ENCODE results near the gene NPHS2. TPM values are rescaled to one million over a fixed set of nuclear protein-coding genes. Genes with fewer than 3 reads are reported as not detected.

The NPHS2 gene
- total RNA-seq (1 to 10 TPM in 1 of 2 donors, under 1 TPM in 1; 0.37 to 1.1 TPM), polyA plus RNA-seq (ENCODE audit: insufficient read depth, low read depth, low replicate concordance) (0.83 TPM)
- long read RNA-seq, donor 1, partial matches to known transcripts, result 0 of 1 reads
- long read RNA-seq, donor 1, other reads (novel, unspliced or antisense), result 0 of 1 reads
- long read RNA-seq, donor 2, result 0 reads

DNA sequence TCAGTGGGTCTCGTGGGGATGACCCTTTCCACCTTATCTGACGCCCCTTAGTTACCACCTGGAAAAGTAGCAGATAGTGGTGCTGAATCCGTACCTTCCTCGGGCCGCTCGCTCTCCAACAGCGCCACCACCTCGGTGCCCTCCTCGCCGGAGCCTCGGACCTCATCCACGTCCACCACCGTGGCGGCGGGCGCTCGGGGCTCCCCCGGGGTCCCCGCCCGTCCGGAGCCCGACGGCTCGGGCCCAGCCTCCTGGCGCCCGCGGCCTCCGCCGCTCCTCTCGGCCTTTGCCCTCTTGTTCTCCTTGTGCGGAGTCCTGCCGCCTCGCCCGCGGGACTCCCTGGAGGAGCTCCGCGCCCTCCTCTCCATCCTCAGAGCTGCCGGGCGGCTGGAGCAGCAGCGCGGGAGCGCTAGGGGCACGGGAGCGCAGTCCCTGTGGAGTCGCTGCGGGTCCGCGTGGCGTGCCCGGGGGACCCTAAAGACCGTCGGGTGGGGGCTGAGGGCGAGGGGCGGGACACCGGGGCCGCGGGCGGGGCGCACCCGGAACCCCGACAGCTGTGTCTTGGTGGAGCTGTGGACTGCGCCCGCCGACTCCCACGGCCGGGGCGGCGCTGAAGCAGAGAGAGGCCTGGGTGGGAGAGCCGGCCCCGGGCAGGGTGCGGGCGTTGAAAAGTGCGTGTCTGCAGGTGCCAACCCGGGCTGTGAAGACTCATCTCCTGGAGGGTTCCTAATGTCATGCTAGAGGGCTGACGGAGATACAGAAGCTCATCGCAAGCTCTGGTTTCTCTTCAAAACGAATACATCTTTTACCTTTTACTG is at the start of gene NPHS2:
Gene NPHS2, minus strand, starts transcription at position 452 of the 818 bp plus-strand sequence. Its CDS starts 84 bp downstream, at position 368.
- WGBS, 2 donors, result 4 to 6% methylated on average over 20 to 77 of the region's 77 CpGs
- intact Hi-C loops (cut with DNase I; ENCODE audit: low total_unique reads), result no loop called here
- Histone ChIP-seq H3K4me3 (peak within 1 kb of the TSS in 1 of 2 donors; percentile 6), H3K27me3 (no peaks in the 10 kb centered on the region), H3K27ac (no peak within 1 kb of the TSS), H3K4me1 (peaks cover 6% of the 10 kb centered on the region), H3K36me3 (ENCODE audit: low read depth, missing control alignments) (no peaks in the 10 kb centered on the region), H3K9me3 (no peaks in the 10 kb centered on the region)
- no peak for TF ChIP-seq POLR2A (IDR thresholded peaks at IDR 0.05)
- TF ChIP-seq, protein P1, sequence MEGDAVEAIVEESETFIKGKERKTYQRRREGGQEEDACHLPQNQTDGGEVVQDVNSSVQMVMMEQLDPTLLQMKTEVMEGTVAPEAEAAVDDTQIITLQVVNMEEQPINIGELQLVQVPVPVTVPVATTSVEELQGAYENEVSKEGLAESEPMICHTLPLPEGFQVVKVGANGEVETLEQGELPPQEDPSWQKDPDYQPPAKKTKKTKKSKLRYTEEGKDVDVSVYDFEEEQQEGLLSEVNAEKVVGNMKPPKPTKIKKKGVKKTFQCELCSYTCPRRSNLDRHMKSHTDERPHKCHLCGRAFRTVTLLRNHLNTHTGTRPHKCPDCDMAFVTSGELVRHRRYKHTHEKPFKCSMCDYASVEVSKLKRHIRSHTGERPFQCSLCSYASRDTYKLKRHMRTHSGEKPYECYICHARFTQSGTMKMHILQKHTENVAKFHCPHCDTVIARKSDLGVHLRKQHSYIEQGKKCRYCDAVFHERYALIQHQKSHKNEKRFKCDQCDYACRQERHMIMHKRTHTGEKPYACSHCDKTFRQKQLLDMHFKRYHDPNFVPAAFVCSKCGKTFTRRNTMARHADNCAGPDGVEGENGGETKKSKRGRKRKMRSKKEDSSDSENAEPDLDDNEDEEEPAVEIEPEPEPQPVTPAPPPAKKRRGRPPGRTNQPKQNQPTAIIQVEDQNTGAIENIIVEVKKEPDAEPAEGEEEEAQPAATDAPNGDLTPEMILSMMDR (IDR thresholded peaks at IDR 0.05), result no peak
- DNase-seq, result no peak

DNA sequence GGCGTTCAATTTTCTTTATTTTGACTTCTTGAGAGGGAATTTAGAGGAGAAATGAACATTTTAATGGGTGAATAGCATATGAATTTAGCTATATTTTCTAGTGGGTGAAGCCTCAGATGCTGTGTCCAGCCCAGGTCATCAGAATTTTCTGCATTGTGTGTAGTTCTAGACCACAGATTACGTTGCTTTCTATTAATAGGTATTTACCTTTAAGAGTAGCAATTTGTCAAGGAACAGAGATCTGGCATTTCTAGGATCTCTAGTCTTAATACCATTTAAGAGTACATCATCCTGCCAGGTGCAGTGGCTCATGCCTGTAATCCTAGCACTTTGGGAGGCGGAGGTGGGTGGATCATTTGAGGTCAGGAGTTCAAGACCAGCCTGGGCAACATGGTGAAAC is 36.6 kb upstream of the NPHS2 start:
- no peak overlapping the region for H3K27ac ChIP-seq
- no peak overlapping the region for H3K4me3 ChIP-seq
- TF ChIP-seq, protein P1 (IDR thresholded peaks at IDR 0.05), result no peak
- no peak for TF ChIP-seq POLR2A (IDR thresholded peaks at IDR 0.05)
- no peaks in the 10 kb centered on the region for H3K27me3 ChIP-seq
- WGBS, 2 donors, result 85 to 86% methylated on average over 3 of the region's 3 CpGs
- no peak for DNase-seq
- no peaks in the 10 kb centered on the region for H3K9me3 ChIP-seq
- no peaks in the 10 kb centered on the region for H3K4me1 ChIP-seq
- intact Hi-C loops (cut with DNase I; ENCODE audit: low total_unique reads), result no loop called here
- H3K36me3 ChIP-seq (ENCODE audit: low read depth, missing control alignments), result no peaks in the 10 kb centered on the region

DNA sequence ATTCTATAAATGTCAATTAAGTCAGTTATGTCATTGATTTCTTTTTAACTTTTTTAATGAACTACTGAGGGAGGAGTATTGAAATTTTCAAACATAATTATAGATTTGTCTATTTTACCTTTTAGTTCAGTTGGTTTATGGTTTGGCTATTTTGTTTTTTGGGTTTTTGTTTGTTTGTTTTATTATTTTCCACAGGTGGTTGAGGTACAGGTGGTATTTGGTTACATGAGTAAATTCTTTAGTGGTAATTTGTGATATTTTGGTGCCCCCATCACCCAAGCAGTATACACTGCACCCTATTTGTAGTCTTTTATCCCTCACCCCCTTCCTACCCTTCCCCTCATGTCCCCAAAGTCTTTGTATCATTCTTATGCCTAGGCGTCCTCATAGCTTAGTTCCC is 25.3 kb upstream of the NPHS2 start:
- no peaks in the 10 kb centered on the region for H3K4me1 ChIP-seq
- DNase-seq, result no peak
- H3K36me3 ChIP-seq (ENCODE audit: low read depth, missing control alignments), result no peaks in the 10 kb centered on the region
- TF ChIP-seq, protein P1 (IDR thresholded peaks at IDR 0.05), result no peak
- TF ChIP-seq POLR2A (IDR thresholded peaks at IDR 0.05), result no peak
- no peaks in the 10 kb centered on the region for H3K9me3 ChIP-seq
- H3K27ac ChIP-seq, result no peak overlapping the region
- H3K4me3 ChIP-seq, result no peak overlapping the region
- H3K27me3 ChIP-seq, result no peaks in the 10 kb centered on the region
- WGBS, 2 donors, result 86 to 89% methylated on average over 1 of the region's 1 CpG
- intact Hi-C loops (cut with DNase I; ENCODE audit: low total_unique reads), result no loop called here

- no peaks in the 10 kb centered on the region for H3K27me3 ChIP-seq
- no peaks in the 10 kb centered on the region for H3K36me3 ChIP-seq (ENCODE audit: low read depth, missing control alignments)
- no peak overlapping the region for H3K4me3 ChIP-seq
- TF ChIP-seq, protein P1 (IDR thresholded peaks at IDR 0.05), result peak in 2 of 3 experiments; percentile 12 to 38
- no peak for TF ChIP-seq POLR2A (IDR thresholded peaks at IDR 0.05)
- no peaks in the 10 kb centered on the region for H3K4me1 ChIP-seq
- intact Hi-C loops (cut with DNase I; ENCODE audit: low total_unique reads), result no loop called here
- no peak overlapping the region for H3K27ac ChIP-seq
- H3K9me3 ChIP-seq, result no peaks in the 10 kb centered on the region
- DNase-seq, result peak; percentile 41
These were observed 24.0 kb upstream of the NPHS2 start for GRCh38 chr1:179599623-179600249.

All from testis (tissue), 5 donors.